ENCODE data around the gene IFNA6.
"Not testable (repeated sequence)": the region's sequence is repeated elsewhere in the genome, so short reads cannot be mapped to it uniquely, and the experiment has no call there.

IFNA6 gene

GRCh38 chr9:21350787-21351186 is at the start of gene IFNA6:
Gene IFNA6, minus strand, starts transcription at chr9:21350887. Its CDS starts 0 bp downstream, at chr9:21350887.
- DNase-seq, result no peak

GRCh38 chr9:21399956-21400355 is 49.3 kb upstream of the IFNA6 start:
- no peak for DNase-seq

DNA sequence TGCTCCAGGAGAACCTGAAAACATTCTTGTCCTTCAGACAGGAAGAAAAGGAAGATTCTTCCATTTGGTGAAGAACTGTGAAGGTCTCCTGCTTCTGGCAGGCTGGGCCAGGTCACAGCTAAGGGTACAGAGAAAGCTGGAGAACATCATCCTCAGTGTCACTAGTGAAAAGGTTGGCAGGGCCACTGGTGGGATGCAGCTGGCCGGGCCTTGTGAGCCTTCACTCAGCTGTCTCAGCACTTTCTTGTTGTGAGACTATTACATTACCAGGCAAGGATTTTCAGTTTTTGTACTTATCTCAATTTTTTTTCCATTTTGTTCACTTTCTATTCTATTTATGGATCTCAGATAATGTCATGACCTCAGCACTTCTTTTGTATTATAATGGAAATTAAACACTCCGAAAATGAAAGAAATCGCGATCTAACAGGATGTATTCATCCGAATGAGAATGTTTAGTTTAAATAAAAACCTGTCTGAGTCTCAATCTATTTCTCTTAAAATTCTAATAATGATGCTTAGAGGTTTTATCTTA is 48.3 kb upstream of the IFNA6 start:
- no peak for DNase-seq

GRCh38 chr9:21395778-21396717 is 45.4 kb upstream of the IFNA6 start:
- peak; percentile 71 to 72 for DNase-seq

DNA sequence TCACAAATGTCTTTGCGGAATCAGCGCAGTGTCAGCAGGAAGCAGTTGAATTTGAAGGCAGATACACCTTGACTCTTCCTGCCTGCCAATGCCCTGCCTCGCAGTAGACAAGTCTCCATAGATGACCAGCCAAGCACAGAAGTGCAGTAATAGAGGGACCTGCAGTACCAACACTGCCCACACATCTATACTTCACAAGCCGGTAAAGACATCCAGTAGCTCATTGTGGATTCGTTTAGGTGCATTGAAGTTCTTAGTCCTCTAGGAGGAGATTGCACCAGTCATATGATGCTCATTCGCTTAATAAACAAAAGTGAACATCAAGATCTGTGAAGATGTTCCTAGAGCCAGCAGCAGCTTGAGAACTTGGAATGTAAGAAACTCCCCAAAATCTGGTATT is 41.6 kb upstream of the IFNA6 start:
- no peak for DNase-seq

DNA sequence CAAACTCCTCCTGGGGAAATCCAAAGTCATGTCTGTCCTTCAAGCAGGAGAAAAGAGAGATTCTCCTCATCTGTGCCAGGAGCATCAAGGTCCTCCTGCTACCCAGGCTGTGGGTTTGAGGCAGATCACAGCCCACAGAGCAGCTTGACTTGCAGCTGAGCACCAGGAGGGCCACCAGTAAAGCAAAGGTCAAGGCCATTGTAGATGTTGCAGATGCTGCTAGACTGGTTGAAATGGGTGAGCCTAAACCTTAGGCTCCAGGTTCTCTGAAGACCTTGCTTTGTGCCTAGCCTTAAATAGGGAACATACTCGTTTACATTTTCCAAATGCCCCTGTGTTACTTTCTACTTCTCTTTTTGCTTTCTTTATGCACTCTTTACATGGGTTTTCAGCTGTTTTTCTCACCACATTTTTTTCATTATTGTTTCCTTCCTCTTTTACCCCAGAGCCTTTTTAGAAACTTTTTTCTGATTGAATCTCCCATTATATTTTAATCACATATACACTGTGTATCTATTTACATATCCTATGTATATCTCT is 34.5 kb upstream of the IFNA6 start, which contains the start of gene IFNA2:
IFNA2 (minus strand) TSS at position 268 of the 540 bp plus-strand sequence; CDS start at position 199, 69 bp downstream.
- no peak for DNase-seq

GRCh38 chr9:21383627-21384026 is 32.9 kb upstream of the IFNA6 start:
- no peak for DNase-seq

DNA sequence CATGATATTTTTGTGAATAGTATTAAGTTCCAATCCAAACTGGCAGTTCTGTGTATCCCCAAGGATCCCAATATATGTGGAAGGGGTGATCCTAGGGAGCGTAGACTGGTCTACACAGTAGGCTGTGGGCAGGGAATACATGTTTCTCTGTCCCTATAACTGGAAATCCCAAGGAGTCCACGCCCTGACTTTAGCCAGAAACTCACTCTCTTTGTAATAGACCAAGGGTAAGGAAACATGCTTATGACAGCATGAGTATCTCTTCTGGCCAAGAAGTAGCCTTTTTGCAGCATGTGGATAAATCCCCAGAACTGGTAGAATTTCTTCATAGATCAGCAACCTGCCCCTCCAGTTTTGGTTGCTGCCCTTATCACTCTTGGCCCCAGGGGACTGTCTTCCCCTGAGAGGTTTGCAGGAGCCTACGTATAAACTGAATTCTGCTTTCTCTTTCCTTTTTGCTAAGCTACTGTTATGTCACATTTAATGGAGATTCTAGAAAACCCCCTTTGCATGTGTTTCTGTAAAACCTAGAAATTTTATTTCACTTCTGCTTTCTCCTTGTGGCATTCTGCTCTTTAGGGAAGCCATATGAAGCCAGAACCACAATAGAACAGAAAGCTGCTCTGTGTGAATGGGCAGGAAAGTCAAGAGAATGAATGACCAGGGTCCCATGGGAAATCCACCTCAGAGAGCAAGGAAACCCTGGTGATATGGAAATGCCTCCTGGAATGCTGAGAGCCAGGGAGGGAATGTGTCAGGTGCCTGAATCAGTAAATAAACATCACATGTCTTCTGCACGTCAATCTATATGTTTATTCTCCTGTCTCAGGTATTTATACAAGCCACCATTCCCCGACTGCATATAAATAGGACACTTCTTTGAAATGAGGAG is 31.0 kb upstream of the IFNA6 start:
- DNase-seq, result no peak

GRCh38 chr9:21371467-21371866 is 20.8 kb upstream of the IFNA6 start:
- not testable (repeated sequence) for DNase-seq

DNA sequence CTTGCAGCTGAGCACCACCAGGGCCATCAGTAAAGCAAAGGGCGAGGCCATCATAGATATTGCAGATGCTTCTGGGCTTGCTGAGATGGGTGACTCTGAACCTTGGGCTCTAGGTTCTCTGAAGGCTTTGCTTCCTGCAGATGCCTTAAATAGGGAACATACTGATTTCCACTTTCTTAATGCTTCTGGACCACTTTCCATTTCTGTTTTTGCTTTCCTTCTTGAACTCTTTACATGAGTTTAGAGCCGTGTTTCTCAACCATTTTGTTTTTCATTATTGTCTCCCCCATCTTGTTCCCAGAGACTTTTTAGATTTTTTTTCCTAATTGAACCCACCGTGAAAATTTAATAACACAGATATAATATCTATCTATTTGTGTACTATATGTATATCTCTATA is 17.3 kb upstream of the IFNA6 start, which contains the start of gene IFNA13:
IFNA13 (minus strand) TSS at position 101 of the 400 bp plus-strand sequence; CDS start at position 54, 47 bp downstream.
- DNase-seq, result no peak

DNA sequence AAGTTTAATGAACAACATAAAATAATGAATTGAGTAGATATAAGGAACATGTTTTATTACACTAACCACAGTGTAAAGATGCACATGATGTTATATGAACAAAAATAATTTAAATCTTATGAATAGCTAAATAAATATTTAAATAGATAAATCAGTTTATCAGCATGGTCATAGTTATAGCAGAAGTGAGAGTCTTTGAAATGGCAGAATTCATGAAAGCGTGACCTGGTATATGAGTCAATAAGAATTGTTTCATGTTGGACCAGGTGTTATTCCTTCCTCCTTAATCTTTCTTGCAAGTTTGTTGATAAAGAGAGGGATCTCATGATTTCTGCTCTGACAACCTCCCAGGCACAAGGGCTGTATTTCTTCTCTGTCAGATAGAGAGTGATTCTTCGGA is 16.5 kb upstream of the IFNA6 start:
- DNase-seq, result not testable (repeated sequence)

DNA sequence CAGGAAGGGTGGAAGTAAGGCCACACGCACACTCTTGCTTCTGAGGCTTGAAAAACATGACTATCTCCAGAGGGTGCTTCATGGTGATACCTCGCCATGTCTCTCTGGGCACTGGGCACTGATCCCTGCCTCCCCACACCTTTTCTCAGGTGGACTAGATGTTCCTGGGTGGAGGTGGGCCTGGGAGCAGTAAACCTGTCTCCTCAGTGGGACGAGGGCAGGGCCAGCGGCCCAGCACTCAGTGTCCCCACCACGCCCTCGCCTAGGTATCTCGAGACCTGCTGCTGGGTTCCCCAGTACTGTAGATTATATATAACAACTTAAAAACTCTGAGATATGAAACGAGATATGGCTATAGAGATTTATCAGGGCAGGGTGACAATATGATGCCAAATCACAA is 11.6 kb upstream of the IFNA6 start:
- no peak for DNase-seq

GRCh38 chr9:21357479-21358460 is 7.1 kb upstream of the IFNA6 start:
- no peak for DNase-seq

DNA sequence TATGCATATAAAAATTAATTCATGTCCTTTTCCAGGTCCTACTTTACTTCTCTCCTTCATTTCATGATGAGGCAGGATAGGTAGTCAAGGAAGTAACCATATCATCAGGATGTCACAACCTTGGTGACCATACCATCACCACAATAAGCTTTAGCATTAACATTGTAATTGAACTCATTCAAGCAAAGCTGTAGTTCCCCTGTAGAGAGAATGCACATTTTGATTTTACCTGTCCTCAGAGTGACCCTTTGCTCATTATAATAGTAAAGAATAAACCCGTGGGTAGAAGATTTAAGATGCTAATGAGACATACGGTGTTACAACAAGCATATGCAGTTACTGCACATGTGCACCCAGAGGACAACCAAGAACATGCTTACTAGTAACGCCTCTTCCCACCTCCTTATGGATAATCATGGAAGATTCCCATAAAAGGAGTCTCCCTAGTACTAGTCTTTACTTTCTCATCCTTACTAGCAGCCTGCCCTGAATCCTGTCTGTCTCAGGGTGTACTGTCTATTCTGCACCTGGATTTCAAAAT is 2.2 kb downstream of the IFNA6 start:
- no peak for DNase-seq

GRCh38 chr9:21340735-21341134 is 10.0 kb downstream of the IFNA6 start:
- no peak for DNase-seq

DNA sequence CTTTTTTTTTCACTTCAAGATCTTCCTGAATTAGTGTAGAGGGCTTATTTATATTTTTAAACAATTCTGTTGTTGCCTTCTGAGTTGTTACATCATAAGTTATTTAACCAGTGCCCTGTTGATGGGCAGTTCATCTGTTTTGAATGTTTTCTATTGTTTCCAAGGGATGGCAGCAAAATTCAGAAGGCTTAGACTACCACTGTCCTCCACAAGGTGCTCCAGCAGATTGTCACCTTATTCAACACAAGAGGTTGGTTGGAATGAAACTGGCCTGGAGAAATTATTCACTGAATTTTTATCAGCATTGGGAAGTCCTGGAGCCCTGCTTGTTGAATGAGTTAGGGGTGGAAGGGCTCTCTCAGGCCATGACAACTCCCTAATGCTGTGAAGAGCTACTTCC is 14.2 kb downstream of the IFNA6 start:
- no peak for DNase-seq

- DNase-seq, result peak; percentile 86 to 89
These were observed 15.7 kb downstream of the IFNA6 start, which contains the start of gene KLHL9 for GRCh38 chr9:21334701-21335632. Gene KLHL9, minus strand, starts transcription at chr9:21335404. Its CDS starts 545 bp downstream, at chr9:21334859.

DNA sequence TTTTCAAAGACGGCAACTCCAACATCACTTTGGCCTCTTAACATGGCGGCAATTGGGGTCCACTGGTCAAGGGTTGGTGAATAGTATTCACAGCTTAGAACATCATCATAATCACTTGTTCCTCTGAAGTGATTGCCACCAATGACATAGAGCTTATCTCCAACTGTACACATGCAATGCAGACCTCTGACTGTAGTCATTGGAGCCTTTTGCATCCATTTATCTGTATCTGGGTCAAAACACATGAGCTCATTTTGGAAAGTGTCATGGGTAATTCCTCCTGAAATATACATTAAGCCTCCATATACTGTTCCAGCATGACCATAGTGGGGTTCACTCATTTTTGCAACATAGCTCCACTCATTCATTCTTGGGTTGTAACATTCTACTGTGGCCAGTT is 17.5 kb downstream of the IFNA6 start:
- no peak for DNase-seq

DNA sequence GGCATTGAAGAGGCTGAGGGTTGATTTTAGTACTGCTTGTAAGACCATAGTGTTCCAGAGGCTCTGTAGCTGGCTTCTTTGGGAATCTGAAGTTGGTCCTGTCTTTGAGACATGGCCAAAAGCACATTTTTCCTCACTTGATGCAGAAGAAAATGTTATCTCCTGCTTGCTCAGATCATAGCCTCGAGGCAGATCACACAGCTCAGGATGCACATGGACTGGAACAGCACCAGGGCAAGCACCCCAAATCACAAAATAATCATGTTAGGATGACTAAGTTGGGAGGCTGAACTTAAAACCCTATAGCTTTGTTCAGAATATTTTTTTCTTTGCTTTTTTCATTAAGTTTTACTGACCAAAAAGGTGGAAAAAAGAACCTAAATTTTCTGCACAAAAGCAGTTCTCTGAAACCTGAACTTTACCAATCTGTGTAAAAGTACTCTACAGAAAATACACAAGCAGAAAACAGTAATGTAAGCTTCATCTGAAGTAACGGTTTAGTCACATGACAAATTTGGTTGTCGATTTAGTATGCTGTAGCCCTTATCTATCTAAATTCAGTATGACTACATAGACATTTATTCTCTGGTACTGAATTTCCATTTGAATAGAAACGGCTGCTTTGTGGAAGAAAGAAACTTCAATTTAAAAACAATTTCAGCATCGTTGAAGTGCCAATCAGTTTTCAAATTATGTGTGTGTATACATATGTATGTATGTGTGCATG is 18.8 kb downstream of the IFNA6 start:
- no peak for DNase-seq

Data from stimulated activated CD4-positive, alpha-beta T cell treated with anti-CD3 and anti-CD28 coated beads, Interleukin-2, amount 100 ng/mL, for 24 hours (primary cell).